Ishikawa (cell line): ENCODE results near the gene RPL23.

Experiments
- CEBPB ChIP-seq: IDR thresholded peaks from 2 replicates; pipeline ENCODE4 v1.6.1; 2012
- CREB1 ChIP-seq: IDR thresholded peaks from 2 replicates; pipeline ENCODE4 v1.6.1; 2012; ENCODE audit warnings: low read depth
- EGR1 ChIP-seq: IDR thresholded peaks from 2 replicates; pipeline ENCODE4 v1.6.1; 2012
- EP300 ChIP-seq: IDR thresholded peaks from 2 replicates; pipeline ENCODE4 v1.6.1; 2012; ENCODE audit warnings: borderline replicate concordance
- FOXM1 ChIP-seq: IDR thresholded peaks from 2 replicates; pipeline ENCODE4 v1.6.1; 2012; ENCODE audit warnings: low read depth, borderline replicate concordance
- NFIC ChIP-seq: IDR thresholded peaks from 2 replicates; pipeline ENCODE4 v1.6.1; 2012
- RAD21 ChIP-seq: IDR thresholded peaks from 2 replicates; pipeline ENCODE4 v1.6.1; 2012; ENCODE audit warnings: low read depth
- TAF1 ChIP-seq: IDR thresholded peaks from 2 replicates; pipeline ENCODE4 v1.6.1; 2012; ENCODE audit warnings: low read depth, mild to moderate bottlenecking
- TCF12 ChIP-seq: IDR thresholded peaks from 2 replicates; pipeline ENCODE4 v1.6.1; 2012; ENCODE audit warnings: low read depth
- TEAD4 ChIP-seq: IDR thresholded peaks from 2 replicates; pipeline ENCODE4 v1.6.1; 2012
- YY1 ChIP-seq: IDR thresholded peaks from 2 replicates; pipeline ENCODE4 v1.6.1; 2012; ENCODE audit warnings: low read depth
- ZBTB7A ChIP-seq: IDR thresholded peaks from 2 replicates; pipeline ENCODE4 v1.6.1; 2012; ENCODE audit warnings: low read depth
- TF ChIP-seq, protein P1 (sequence below): IDR thresholded peaks from 2 replicates; pipeline ENCODE4 v1.6.1; 2012
- TF ChIP-seq, protein P2 (sequence below): IDR thresholded peaks from 2 replicates; pipeline ENCODE4 v1.6.1; 2012; ENCODE audit warnings: low read depth, mild to moderate bottlenecking
- TF ChIP-seq, protein P3 (sequence below): IDR thresholded peaks from 2 replicates; pipeline ENCODE4 v1.6.1; 2012

The RPL23 gene

DNA sequence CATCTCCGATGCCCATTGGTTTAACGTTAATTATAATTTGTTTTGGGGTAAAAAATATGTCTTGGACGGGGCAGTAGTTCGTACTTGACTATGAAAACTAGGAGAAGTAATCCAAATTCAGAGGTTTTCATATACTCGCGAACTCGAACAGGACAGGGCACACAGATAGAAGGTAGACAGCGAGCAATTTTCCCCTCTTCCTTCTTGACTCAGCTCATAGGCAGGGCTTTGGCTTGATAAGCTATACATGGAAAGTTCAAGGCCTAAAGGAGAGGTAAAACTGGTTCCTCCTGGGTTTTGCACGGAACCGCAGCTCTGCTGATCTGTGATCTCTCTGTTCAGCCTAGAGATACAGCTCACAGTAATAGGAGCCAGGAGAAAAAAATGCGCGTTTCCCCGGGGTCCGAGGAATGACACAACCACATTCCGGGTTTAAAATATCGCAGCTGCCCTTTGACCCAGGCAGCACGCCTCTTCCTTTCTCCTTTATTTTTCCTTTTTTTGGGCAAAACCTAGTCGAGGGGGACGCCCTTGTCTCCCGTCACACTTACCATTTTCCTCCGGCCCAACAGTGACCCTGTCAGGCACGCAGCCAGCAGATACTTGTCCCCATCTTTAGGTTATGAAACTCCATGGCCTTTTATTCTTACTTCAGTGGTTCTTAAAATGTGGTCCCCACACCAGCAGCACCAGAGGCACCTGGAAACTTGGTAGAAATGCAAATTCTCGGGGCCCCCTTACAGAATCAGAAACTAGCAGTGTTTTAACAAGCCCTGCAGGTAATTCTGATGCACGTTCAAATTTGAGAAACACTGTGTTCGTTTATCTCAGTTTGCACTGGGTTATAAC lies 14.7 kb upstream of the RPL23 start:
- TF ChIP-seq EGR1 (no peak), TCF12 (no peak), NFIC (no peak), CREB1 (no peak), RAD21 (no peak), CEBPB (no peak), YY1 (no peak), EP300 (no peak), FOXM1 (no peak), TAF1 (no peak), TEAD4 (no peak), ZBTB7A (no peak)
- TF ChIP-seq, protein P1, sequence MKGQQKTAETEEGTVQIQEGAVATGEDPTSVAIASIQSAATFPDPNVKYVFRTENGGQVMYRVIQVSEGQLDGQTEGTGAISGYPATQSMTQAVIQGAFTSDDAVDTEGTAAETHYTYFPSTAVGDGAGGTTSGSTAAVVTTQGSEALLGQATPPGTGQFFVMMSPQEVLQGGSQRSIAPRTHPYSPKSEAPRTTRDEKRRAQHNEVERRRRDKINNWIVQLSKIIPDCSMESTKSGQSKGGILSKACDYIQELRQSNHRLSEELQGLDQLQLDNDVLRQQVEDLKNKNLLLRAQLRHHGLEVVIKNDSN, result no peak
- TF ChIP-seq, protein P2, sequence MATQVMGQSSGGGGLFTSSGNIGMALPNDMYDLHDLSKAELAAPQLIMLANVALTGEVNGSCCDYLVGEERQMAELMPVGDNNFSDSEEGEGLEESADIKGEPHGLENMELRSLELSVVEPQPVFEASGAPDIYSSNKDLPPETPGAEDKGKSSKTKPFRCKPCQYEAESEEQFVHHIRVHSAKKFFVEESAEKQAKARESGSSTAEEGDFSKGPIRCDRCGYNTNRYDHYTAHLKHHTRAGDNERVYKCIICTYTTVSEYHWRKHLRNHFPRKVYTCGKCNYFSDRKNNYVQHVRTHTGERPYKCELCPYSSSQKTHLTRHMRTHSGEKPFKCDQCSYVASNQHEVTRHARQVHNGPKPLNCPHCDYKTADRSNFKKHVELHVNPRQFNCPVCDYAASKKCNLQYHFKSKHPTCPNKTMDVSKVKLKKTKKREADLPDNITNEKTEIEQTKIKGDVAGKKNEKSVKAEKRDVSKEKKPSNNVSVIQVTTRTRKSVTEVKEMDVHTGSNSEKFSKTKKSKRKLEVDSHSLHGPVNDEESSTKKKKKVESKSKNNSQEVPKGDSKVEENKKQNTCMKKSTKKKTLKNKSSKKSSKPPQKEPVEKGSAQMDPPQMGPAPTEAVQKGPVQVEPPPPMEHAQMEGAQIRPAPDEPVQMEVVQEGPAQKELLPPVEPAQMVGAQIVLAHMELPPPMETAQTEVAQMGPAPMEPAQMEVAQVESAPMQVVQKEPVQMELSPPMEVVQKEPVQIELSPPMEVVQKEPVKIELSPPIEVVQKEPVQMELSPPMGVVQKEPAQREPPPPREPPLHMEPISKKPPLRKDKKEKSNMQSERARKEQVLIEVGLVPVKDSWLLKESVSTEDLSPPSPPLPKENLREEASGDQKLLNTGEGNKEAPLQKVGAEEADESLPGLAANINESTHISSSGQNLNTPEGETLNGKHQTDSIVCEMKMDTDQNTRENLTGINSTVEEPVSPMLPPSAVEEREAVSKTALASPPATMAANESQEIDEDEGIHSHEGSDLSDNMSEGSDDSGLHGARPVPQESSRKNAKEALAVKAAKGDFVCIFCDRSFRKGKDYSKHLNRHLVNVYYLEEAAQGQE, result no peak
- TF ChIP-seq, protein P3, sequence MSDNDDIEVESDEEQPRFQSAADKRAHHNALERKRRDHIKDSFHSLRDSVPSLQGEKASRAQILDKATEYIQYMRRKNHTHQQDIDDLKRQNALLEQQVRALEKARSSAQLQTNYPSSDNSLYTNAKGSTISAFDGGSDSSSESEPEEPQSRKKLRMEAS, result no peak

DNA sequence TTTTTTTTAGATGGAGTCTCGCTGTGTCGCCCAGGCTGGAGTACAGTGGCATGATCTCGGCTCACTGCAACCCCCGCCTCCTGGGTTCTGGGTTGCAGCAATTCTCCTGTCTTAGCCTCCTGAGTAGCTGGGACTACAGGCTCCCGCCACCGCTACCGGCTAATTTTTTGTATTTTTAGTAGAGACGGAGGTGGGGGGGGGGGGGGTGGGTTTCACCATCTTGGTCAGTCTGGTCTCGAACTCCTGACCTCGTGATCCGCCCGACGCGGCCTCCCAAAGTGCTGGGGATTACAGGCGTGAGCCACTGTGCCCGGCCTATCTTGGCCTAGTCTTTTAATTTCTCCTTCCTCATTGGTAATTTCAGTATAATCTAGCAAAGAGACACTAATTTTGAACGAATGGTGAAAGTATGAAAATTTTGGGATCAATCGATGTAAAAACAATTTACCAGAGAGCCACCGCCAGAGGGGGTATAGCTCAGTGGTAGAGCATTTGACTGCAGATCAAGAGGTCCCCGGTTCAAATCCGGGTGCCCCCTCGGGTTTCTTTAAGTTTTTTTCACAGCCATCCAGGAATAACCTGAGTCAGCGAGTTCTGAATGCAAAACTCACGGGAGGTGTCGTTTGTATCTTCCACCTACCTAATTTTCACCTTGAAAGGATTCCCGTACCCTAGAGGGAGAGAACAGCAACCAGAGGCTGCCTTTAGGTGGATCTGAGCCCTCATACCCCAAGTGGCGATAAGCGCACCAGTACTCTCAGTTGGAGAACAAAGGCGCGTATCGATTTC lies 13.9 kb upstream of the RPL23 start:
- TF ChIP-seq, protein P2, result no peak
- TF ChIP-seq CEBPB, result no peak
- TF ChIP-seq TEAD4, result peak; percentile 80

DNA sequence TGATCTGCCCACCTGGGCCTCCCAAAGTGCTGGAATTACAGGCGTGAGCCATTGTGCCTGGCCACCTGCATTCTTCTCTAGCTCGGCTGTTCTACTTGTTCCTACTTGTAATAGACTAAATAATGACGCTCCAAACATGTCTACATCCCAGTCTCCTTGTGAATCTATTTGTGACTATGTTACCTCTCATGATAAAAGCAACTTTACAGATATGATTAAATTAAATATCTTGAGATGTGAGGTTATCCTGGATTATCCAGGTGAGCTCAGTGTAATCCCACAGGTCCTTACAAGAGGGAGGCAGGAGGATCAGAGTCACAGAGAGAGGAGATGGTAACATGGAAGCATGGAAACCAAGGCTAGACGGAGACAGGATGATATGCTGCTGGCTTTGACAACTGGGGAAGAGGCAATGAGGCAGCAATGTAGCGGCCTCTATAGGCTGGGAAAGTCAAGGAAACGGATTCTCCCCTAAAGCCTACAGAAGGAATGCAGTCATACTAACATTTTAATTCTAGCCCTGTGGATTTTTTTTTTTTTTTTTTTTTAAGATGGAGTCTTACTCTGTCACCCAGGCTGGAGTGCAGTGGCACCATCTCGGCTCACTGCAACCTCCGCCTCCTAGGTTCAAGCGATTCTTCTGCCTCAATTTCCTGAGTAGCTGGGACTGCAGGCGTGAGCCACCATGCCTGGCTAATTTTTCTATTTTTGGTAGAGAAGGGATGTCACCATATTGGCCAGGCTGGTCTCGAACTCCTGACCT lies 11.3 kb upstream of the RPL23 start:
- no peak for TF ChIP-seq NFIC
- no peak for TF ChIP-seq ZBTB7A

DNA sequence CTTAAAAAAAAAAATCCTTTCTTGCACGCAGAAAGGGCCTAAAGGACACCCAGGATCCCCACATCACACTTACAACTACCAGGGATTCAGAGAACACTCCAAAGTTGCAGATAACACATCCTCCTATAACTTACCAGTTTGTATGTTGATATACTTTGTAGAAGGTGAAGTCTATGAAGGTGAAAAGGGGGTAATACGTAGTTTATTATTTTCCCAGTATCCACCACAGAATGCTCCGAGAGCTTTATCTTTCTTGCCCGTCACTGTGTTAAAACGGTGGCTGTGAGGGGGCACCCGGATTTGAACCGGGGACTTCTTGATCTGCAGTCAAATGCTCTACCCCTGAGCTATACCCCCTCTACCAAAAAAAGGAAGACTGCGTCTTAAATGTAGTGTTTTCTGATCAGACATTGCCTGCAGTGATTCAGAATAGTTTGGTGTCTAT lies 7.9 kb upstream of the RPL23 start:
- TF ChIP-seq EP300, result no peak
- TF ChIP-seq FOXM1, result no peak
- no peak for TF ChIP-seq NFIC
- TF ChIP-seq, protein P3, result no peak
- TF ChIP-seq TEAD4, result no peak
- no peak for TF ChIP-seq RAD21
- TF ChIP-seq, protein P2, result no peak
- no peak for TF ChIP-seq YY1
- TF ChIP-seq TCF12, result no peak
- no peak for TF ChIP-seq CREB1
- no peak for TF ChIP-seq TAF1
- TF ChIP-seq, protein P1, result no peak
- TF ChIP-seq ZBTB7A, result no peak
- no peak for TF ChIP-seq CEBPB
- no peak for TF ChIP-seq EGR1
